DMS153 treated with DMSO at 0.1 percent for 48 hours (cell line): ENCODE data around the gene ANKRD31.

ENCODE experiments used
- DNase-seq: peaks from one replicate; lab custom pipeline; 2025; ENCODE audit not compliant: unreplicated experiment; lab: John Stamatoyannopoulos, UW

The ANKRD31 gene

DNA sequence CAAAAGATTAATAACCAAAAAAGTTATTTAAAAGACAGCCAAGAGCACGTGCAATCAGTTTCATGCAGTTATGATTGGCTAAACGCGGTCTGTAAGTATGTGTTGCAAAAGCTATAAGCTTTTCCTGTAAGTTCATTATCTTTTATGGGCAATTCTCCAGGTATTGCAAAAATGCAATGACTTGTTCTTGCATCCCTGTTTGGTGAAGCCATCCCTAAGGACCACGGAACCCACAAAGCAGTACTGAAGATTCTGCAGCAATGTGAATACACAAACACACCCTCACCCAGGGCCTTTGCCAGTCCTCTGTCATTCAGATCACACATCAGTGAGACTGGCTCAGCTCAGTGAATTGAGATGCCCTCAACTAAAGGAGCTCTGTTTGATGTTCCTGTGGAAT lies 195.7 kb downstream of the ANKRD31 start:
- DNase-seq, result no peak

DNA sequence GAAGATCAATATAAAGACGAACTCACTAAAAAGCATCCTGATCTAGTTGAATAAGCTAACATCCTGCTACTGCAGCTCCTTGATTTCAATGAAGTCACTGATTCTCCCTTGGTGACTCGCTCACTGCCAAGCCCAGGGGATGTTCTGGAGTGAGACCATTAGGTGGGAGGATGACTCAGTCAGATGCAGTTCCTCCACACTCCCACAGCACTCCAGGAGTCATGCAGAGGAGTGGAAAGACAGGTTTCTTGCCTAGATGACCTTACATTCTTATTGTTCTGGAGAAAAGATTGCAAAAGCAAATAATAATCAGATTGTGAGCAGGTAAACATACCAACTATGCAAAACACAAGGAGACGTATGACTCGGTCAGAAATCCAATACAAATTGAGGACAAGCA lies 199.6 kb downstream of the ANKRD31 start:
- DNase-seq, result no peak

DNA sequence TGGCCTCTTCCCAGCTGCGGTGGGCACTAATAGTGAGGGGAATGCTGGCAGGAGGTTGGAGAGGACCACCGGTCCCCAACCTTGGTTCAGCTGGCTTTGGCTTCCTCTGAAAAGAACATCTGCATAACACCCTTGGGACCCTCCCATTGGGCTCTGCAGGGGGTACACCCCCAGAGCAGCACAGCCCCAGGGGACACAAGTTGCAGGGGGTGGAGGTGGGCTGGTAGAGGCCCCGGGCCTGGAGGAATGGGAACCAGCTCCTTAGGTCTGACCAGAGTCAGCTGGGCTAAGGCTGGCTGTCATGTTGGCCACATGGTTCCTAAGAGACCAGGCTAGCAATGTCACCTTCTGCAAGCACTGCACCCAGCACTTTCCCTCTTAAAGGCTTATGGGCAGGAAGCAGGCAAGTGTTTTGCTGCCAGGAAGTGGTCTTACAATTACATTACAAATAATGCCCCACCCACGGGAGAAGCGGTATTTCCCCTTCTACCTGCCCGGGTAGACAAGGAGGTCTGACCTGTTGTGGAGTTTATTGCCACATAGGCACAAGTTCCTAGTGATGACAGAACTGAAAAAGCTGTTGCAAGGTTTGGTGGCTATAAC lies 202.4 kb downstream of the ANKRD31 start:
- DNase-seq, result no peak

GRCh38 chr5:75031366-75031765 lies 205.3 kb downstream of the ANKRD31 start:
- DNase-seq, result no peak

DNA sequence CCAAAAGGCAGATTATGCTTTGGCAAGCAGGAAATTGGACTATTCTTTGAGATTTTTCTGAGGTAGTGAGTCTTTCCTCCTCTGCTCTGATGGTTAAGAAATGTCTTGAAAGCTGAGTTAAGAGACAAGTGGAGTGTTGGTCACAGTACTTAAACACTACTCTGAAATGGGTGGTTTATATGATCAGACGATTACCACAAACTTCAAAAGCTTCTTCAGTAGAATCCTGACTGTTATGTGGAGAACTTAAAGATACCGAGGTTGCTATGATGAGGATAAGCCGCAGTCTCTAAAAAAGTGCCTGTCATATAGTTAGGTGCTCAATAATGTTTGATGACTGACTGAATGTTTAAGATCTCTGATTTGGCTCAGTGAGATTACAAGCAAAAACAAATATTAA lies 208.6 kb downstream of the ANKRD31 start:
- no peak for DNase-seq

DNA sequence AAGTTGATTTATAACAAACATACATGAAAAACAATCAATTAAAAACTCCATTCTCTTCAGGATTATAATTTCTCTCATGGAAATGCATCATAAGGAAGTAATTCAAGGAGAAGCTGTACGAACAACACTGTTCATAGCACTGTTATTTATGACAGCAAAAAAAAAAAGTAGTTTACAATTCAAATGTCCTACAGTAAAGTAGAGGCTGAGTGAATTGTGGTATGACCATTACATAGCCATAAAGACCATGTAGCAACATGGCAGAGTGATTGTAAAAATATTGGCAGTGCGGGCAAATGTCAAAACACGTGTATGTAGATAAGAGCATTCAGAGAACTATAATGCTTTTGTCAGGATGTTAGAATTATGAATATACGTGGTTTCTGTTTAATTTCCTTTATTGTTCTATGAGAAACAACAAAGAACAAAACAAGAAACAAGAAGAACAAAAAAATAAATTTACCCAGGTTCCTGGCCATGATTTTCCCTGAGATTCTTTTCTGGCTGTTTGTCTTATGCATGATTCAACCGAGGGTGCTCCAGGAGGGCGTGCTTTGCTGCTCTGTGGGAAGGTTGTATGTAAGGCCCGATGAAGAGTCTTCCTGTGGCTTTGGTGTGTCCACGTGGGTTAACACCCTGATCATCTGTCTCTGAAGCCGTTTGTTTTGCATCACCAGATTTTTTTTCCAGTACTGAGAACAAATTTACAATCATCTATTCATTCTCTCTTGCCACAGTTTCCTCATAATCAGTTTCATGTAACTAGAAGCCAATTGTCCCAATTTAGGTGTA lies 213.1 kb downstream of the ANKRD31 start:
- DNase-seq, result no peak

DNA sequence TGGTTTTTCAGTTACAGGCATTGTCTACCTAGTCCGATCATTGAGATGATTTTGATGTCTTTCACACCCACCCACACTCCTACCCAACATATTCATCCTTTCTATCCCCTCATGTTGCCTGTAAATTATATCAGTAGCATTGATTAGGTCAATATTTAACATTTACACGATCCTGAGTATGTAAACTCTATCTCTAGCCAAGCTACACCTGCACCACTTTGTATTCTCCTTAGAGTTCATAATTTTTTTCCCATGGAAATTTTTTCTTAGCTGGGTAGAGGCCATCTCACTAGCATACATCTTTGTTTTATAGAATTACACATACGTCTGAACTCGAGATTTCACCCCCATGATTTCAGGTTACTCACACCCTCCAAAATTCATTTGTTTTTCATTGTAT lies 214.9 kb downstream of the ANKRD31 start:
- DNase-seq, result no peak

DNA sequence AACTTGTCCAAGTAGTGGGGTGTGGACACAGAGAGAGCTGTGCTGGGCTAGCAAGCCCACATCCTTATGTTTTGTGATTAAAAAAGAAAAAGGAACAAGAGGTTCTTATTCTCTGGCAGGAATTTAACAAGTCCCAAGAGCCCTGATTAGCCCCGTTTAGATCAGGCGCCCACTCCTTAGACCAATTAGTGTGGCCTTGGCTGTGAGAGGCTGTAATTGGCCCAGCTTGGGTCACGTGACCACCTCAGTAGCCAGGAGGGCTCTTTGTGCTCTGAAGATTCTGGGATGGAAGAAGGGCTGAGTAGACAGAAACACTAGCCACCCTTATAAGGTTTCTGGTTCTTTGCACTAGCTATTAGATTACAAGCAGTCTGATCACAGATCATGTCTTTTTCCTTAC lies 215.5 kb downstream of the ANKRD31 start:
- no peak for DNase-seq

GRCh38 chr5:75020016-75020656 lies 216.5 kb downstream of the ANKRD31 start:
- DNase-seq, result no peak

DNA sequence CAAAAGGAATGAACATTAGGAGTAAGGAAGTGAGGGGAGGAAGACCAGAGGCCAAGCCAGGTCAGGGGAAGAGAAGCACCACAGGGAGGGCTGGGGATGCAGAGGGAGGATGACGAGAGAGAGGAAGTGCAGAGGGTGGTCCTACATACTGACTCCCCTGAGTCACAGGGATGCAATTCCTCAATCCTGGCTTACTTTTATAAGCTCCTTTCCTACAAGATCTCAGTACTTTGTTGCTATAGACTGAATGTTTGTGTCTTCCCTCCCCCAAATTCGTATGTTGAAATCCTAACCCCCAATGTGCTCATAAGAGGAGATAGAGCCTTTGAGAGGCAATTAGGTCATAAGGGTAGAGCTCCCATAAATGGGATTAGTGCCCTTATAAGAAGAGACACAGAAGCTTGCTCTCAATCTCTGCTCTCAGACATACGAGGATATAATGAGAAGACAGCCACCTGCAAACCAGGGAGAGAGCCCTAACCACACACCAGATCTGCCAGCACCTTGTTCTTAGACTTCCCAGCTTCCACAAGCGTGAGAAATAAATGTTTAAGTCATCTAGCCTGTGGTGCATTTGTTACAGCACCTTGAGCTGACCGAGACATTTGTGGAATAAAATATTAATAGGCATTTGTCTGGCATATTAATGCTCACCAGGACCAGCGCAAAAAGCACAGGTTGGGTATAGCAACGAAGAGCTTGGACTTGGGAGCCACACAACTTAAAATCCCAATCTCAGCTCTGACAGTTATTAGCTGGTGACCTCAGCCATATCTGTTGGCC lies 217.7 kb downstream of the ANKRD31 start:
- no peak for DNase-seq
